Head of caudate nucleus (tissue), 42 donors: ENCODE data around the gene REG4.

Experiments
- DNase-seq, 42 donors: peaks; one replicate each; pipeline versions ENCODE4 v3.0.0 to v3.0.0-alpha.2; 2020 to 2021; ENCODE audit warnings: mixed read lengths in 7 of 42
- intact Hi-C: fragments of 100-400 bp; cut with DNase I; formaldehyde crosslinking; loops from one replicate; pipeline ENCODE4 v1.15.0; 2022

REG4 gene

DNA sequence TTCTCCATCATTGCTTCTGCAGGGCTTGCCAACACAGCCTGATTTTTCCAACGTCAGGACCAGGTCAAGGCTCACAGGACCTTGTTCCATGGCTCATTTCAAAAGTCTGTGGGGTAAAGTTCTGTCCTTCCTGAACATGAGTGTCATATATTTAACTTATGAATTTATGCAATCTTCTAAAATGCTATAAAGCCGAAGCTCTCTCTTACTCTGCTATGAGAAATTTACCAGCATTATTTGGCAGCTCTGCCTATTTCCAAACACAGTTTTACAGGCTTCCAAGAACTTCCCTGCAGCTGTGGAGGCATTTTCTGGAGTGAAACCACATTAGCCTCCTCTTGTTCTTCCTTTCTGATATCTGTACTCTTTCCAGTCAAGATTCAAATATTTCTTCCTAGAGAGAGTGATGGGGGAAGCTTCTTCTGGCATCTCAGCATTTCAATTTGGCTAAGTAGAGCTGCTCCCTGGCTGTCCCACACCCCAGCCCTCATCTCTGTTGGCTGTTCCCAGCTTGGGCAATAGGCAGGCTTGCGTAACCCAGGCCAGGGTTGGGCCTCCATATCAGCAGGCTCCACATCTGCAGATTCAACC lies 27.0 kb downstream of the REG4 start:
- intact Hi-C loops: no loop called here
- peak in 1 of 42 donors; percentile 24 for DNase-seq

- intact Hi-C loops: no loop called here
These were observed 27.7 kb downstream of the REG4 start for GRCh38 chr1:119783354-119784185.

DNA sequence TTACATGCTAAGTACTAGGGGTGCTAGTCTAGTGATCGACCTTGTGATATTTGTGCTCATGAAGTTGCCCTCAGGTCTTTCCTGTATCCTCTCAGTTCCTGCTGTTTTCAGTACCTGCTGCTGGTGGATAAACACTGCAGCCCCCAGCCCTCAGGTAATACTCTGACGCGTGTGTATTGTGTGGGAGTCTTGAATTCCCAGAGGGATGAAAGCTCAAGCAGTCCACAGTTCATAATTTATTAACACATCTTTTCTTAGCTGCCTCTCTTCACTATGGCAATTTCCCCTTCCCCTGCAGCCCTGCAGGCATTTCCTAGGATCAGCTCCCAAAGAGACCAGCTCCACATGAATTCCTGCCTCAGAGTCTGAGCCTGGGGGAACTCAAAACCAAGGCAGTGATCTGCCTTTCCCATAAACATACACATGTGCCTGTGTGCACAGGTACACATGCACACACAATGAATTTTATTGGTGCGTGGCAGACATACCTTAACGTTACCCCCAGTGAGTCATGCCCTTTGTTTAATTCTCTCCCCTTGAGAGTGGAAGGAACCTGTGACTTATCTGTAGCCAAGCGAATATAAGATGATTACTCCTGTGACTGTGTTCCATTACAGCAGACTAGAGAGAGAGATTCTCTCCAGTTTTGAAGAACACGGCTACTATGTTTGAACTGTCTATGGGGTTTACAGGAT lies 28.5 kb downstream of the REG4 start:
- intact Hi-C loops: no loop called here
- peak in 1 of 42 donors; percentile 17 for DNase-seq

More at GRCh38 chr1:119783354-119784185, 27.7 kb downstream of the REG4 start:
- peak in 1 of 42 donors; percentile 25 for DNase-seq

GRCh38 chr1:119781434-119782210 lies 29.6 kb downstream of the REG4 start:
- peak in 1 of 42 donors; percentile 22 for DNase-seq
- intact Hi-C loops: no loop called here

DNA sequence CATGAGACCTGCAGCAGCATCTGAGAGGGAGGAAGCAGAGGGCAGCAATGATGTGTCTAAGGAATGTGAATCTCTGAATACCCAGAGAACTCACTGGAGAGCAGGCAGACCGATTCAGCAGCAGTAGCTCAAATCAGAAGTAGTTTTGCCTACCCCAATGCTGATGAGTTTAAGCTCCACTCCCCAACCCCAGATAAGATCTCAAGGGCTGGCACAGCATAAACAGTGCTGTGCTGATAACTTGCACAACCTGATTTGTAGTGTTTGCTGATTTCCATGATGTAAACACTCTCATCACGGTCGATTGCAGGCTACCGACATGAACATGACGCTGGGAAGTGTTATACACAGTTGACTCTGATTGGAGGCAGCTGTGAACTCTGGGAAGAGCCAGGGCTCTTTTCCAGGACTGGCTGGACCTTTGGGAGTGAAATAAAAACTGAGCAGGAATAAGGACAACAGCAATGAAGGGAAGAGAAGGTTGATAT lies 31.3 kb downstream of the REG4 start:
- intact Hi-C loops: no loop called here

DNA sequence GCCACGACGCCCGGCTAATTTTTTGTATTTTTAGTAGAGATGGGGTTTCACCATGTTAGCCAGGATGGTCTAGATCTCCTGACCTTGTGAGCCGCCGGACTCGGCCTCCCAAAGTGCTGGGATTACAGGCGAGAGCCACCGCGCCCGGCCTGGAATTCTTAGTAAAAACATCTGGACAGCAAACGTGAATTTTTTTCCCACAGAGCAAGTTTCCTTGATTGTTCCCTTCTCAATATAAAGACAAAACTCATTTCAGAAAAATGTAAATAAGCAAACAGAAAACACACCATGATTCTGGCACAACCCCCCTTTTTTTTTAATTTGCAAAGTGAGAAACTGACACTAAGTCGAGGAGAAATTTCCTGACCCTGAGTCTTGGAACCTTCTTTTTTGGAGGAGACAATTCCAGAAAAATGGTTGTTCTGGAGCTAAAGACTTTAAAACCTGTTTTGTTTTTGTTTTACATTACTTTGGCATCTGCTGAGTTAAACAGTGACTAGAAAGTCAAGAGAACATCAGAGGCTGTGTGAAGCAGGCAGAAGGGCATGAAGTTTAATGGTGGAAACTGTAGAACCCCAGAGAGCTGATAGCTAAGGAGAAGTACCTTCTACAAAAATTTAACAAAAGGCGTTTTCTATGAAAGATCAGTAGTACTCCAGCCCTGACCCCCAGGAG lies 32.2 kb downstream of the REG4 start:
- intact Hi-C loops: no loop called here
- peak in 1 of 42 donors; percentile 32 for DNase-seq

More for the DNA sequence above, 31.3 kb downstream of the REG4 start:
- DNase-seq: peak in 1 of 42 donors; percentile 30

DNA sequence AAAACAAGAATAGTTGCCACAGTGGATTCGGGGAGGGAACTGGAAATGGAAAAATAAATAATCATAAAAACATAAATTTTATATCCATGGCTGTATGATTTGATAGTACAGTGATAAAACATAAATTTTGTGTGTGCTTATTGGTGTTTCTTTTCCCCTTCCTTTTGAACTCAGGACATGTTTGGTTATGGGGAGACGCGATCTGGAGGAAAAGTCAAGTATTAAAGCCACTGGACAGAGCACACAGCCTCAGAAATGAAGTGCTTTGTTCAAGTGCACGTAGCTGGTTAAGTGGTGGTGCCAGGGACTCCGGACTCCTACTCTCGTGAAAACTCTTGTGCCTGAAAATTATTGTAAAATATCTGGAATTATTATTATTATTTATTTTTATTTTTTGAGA lies 32.9 kb downstream of the REG4 start:
- peak in 1 of 42 donors; percentile 27 for DNase-seq
- intact Hi-C loops: no loop called here

- intact Hi-C loops: no loop called here
- peak in 1 of 42 donors; percentile 3 for DNase-seq
These were observed 36.3 kb downstream of the REG4 start for GRCh38 chr1:119774746-119775490.

- intact Hi-C loops: no loop called here
These were observed 37.5 kb downstream of the REG4 start for GRCh38 chr1:119773711-119774241.

GRCh38 chr1:119772298-119772697 lies 39.0 kb downstream of the REG4 start:
- intact Hi-C loops: no loop called here
- no peak for DNase-seq

More at GRCh38 chr1:119773711-119774241, 37.5 kb downstream of the REG4 start:
- DNase-seq: peak in 1 of 42 donors; percentile 8

- intact Hi-C loops: no loop called here
- DNase-seq: peak in 1 of 42 donors; percentile 13
These were observed 39.5 kb downstream of the REG4 start for GRCh38 chr1:119771770-119772169.

- DNase-seq: no peak
- intact Hi-C loops: no loop called here
These were observed 40.2 kb downstream of the REG4 start for GRCh38 chr1:119771016-119771415.

DNA sequence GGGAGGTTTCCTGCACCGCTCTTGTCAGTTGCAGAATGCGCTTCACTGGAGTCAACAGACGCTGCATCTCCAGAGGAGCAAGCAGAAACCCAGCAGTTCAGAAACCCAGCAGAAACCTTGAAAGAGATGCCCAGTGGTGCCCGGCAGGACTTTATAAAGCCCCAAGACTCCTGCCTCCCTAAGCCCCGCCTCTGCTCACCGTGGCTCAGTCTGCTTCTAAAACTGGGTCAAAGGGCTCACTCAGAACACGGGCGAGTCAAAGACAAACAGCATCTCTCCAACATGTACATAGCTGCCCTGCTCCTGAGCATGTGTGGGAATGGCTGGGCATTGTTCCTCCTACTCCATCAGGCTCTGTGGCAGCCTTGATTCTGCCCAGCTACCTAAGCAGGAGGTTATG lies 42.5 kb downstream of the REG4 start, which contains the start of gene HMGCS2:
Gene HMGCS2, minus strand, starts transcription at position 128 of the 400 bp plus-strand sequence. Its CDS starts 61 bp downstream, at position 67.
- intact Hi-C loops: no loop called here
- DNase-seq: peak in 1 of 42 donors; percentile 30

GRCh38 chr1:119767486-119767885 lies 43.8 kb downstream of the REG4 start:
- intact Hi-C loops: no loop called here

GRCh38 chr1:119766374-119766794 lies 44.9 kb downstream of the REG4 start:
- intact Hi-C loops: no loop called here
- peak in 21 of 42 donors; percentile 7 to 65 (median 35) for DNase-seq

More at GRCh38 chr1:119767486-119767885, 43.8 kb downstream of the REG4 start:
- no peak for DNase-seq

GRCh38 chr1:119764220-119764619 lies 47.0 kb downstream of the REG4 start:
- intact Hi-C loops: no loop called here
- peak in 1 of 42 donors; percentile 12 for DNase-seq

- DNase-seq: no peak
- intact Hi-C loops: no loop called here
These were observed 48.3 kb downstream of the REG4 start for GRCh38 chr1:119762953-119763352.
